Fibroblast of lung (primary cell): ENCODE measurements around the gene MYRF. TPM values are rescaled to one million over a fixed set of nuclear protein-coding genes. Genes with fewer than 3 reads are reported as not detected.

Experiments used
- DNase-seq, 2 donors: peaks; one replicate each; pipeline versions ENCODE4 v3.0.0 to v3.0.0-alpha.2; 2010; ENCODE audit warnings: low read depth in 2 of 2
- H2AFZ ChIP-seq: 2 replicates; pipeline ENCODE4 v1.5.1; 2012; ENCODE audit warnings: low read length, control low read depth, inconsistent platforms
- H3K27ac ChIP-seq: 2 replicates; pipeline ENCODE4 v1.5.1; 2011; ENCODE audit warnings: low read length, control low read depth; ENCODE audit not compliant: insufficient read depth
- H3K27me3 ChIP-seq: 2 replicates; pipeline ENCODE4 v1.5.1; 2011; ENCODE audit warnings: mild to moderate bottlenecking, low read length; ENCODE audit not compliant: control insufficient read depth, insufficient read depth
- H3K36me3 ChIP-seq: 2 replicates; pipeline ENCODE4 v1.5.1; 2011; ENCODE audit warnings: low read length; ENCODE audit not compliant: control insufficient read depth, insufficient read depth
- H3K4me1 ChIP-seq: 2 replicates; pipeline ENCODE4 v1.5.1; 2011; ENCODE audit warnings: low read length; ENCODE audit not compliant: control insufficient read depth, insufficient read depth; ENCODE audit errors: extremely low read depth
- H3K4me2 ChIP-seq: 2 replicates; pipeline ENCODE4 v1.5.1; 2011; ENCODE audit warnings: low read length, control low read depth; ENCODE audit not compliant: insufficient read depth; ENCODE audit errors: extremely low read depth
- H3K4me3 ChIP-seq, 4 experiments: fragments of 200-600 bp in 1 of 4; sonication (generic) in 1 of 4; replicated peaks in 1 of 4; 2 replicates each; pipeline ENCODE4 v1.5.1; 2011 to 2016; ENCODE audit warnings: low read length in 4 of 4, low read depth in 3 of 4, mild to moderate bottlenecking in 3 of 4, control low read depth in 2 of 4, inconsistent platforms in 1 of 4, mixed read lengths in 1 of 4; ENCODE audit not compliant: insufficient read depth in 1 of 4; ENCODE audit errors: control extremely low read depth in 1 of 4
- H3K79me2 ChIP-seq: 2 replicates; pipeline ENCODE4 v1.5.1; 2012; ENCODE audit warnings: mild to moderate bottlenecking, low read length, inconsistent platforms; ENCODE audit not compliant: control insufficient read depth, insufficient read depth
- H3K9ac ChIP-seq: 2 replicates; pipeline ENCODE4 v1.5.1; 2011; ENCODE audit warnings: mild to moderate bottlenecking, low read length, control low read depth; ENCODE audit not compliant: insufficient read depth
- H3K9me3 ChIP-seq: 2 replicates; pipeline ENCODE4 v1.5.1; 2012; ENCODE audit warnings: low read depth, low read length; ENCODE audit not compliant: control insufficient read depth, insufficient read depth
- H4K20me1 ChIP-seq: 2 replicates; pipeline ENCODE4 v1.5.1; 2011; ENCODE audit warnings: low read length; ENCODE audit not compliant: control insufficient read depth, insufficient read depth; ENCODE audit errors: extremely low read depth
- CTCF ChIP-seq, 2 donors: IDR thresholded peaks in 1 of 2; conservative IDR thresholded peaks in 1 of 2; 1 replicate in 1 of 2; 2 replicates in 1 of 2; pipeline ENCODE4 v1.5.1; 2011 to 2012; ENCODE audit warnings: low read length in 2 of 2, control low read depth in 1 of 2, inconsistent platforms in 1 of 2, low read depth in 1 of 2, mild to moderate bottlenecking in 1 of 2
- EZH2 ChIP-seq: IDR thresholded peaks from 2 replicates; pipeline ENCODE4 v1.5.1; 2012; ENCODE audit warnings: low read length, control low read depth, mild to moderate bottlenecking; ENCODE audit errors: missing control alignments
- polyA plus RNA-seq, 2 donors: library from polyadenylated mRNA; depleted of rRNA in 1 of 2; stranded (reverse) in 1 of 2; unstranded in 1 of 2; fragments of >200 nt; gene quantifications; 2 replicates each; pipeline ENCODE4 v1.2.1, GENCODE V29; 2011 to 2012; ENCODE audit warnings: missing spikeins in 1 of 2
- total RNA-seq: library from RNA; depleted of rRNA; stranded (reverse); fragments of >200 nt; gene quantifications from 2 replicates; pipeline ENCODE4 v1.2.1, GENCODE V29; 2014

Gene MYRF
- total and polyA plus RNA-seq, 2 donors (not counting 1 experiment from before 2014, with no cell fraction given) = 0.10 to 0.17 TPM

DNA sequence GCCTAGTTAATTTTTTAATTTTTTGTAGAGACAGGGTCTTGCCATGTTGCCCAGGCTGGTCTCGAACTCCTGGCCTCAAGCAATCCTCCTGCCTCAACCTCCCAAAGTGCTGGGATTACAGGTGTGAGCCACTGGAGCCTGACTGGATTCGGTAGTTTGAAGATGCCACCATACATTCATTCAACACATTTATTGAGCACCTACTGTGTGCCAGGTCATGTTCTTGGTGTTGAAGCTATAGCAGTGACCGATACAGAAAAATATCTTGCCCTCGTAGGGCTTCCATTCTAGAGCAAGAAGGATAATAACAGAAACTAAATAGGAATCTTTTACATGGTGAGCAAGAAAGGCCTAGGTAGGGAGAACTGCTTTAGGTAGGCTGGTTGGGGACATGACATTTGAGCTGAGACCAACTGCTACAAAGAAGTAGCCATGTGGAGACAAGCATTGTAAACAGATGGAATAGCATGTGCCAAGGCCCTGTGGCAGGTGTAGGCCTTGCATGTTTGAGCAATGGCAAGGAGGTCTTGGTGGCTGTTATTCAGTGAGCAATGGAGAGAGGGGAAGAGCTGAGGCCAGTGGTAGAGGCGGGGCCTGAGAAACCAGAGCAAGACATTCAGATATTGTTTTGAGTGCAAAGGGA, 1.7 kb upstream of the MYRF start:
- no peak overlapping the region for H3K4me2 ChIP-seq
- peaks cover 13% of the 10 kb centered on the region for H3K27me3 ChIP-seq
- H3K27ac ChIP-seq = no peak overlapping the region
- no peaks in the 10 kb centered on the region for H3K36me3 ChIP-seq
- no peak overlapping the region for H3K9ac ChIP-seq
- TF ChIP-seq EZH2 (no peak), CTCF (conservative IDR thresholded peaks at IDR 0.05 in 1 of 2, IDR thresholded peaks at IDR 0.05 in 1 of 2; ENCODE audit: low read depth in 1 of 2, low read length in 2 of 2) (no peak)
- H2AFZ ChIP-seq = no peak overlapping the region
- DNase-seq = no peak
- H3K4me1 ChIP-seq = peaks cover 3% of the 10 kb centered on the region
- no peaks in the 10 kb centered on the region for H3K9me3 ChIP-seq
- no peaks in the 10 kb centered on the region for H4K20me1 ChIP-seq
- H3K79me2 ChIP-seq = no peaks in the 10 kb centered on the region
- H3K4me3 ChIP-seq = no peak overlapping the region

GRCh38 chr11:61751384-61751783, 1.1 kb upstream of the MYRF start:
- no peaks in the 10 kb centered on the region for H4K20me1 ChIP-seq
- no peak for DNase-seq
- no peak overlapping the region for H3K4me3 ChIP-seq
- H3K4me2 ChIP-seq = no peak overlapping the region
- no peaks in the 10 kb centered on the region for H3K79me2 ChIP-seq
- no peaks in the 10 kb centered on the region for H3K36me3 ChIP-seq
- no peak overlapping the region for H3K27ac ChIP-seq
- no peak overlapping the region for H3K9ac ChIP-seq
- TF ChIP-seq CTCF (conservative IDR thresholded peaks at IDR 0.05 in 1 of 2, IDR thresholded peaks at IDR 0.05 in 1 of 2; ENCODE audit: low read depth in 1 of 2, low read length in 2 of 2) (no peak), EZH2 (no peak)
- H2AFZ ChIP-seq = no peak overlapping the region
- peaks cover 13% of the 10 kb centered on the region for H3K27me3 ChIP-seq
- H3K4me1 ChIP-seq = peaks cover 3% of the 10 kb centered on the region
- H3K9me3 ChIP-seq = no peaks in the 10 kb centered on the region

DNA sequence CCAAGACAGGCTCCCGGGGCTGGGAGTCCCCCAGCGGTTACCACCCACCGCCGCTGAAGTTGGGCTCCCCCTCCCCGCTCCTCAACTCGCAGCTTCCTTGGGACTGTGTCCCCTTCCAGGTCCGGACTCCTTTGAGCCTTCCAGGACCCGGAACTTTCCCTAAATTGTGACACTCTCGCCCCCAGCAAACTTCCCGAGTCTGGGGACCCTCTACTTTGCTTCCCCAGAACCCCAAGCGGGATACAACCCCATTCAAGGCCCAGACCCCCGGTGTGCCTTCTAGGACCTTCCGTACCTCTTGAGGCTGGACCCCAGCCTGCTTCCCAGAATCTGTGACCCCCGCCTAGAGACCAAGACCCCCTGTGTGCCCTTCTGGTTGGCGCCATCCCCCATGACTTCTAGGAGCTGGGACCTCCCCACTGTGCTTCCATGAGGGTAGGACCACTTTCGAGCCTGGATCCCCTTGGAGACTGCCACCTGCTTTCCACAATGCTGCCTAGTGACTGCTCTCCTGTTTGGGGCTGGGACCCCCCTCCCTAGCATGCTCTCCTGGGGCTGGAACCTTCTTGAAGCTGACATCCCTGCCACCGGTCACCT, 587 bp downstream of the MYRF start:
- DNase-seq = no peak
- Histone ChIP-seq H3K27me3 (peaks cover 13% of the 10 kb centered on the region), H2AFZ (peak overlapping the region; percentile 46), H3K9ac (no peak overlapping the region), H3K27ac (no peak overlapping the region), H3K79me2 (no peaks in the 10 kb centered on the region), H3K4me3 (peak overlapping the region in 2 of 4 experiments; percentile 34 to 35), H3K9me3 (no peaks in the 10 kb centered on the region), H4K20me1 (no peaks in the 10 kb centered on the region), H3K36me3 (no peaks in the 10 kb centered on the region), H3K4me2 (peak overlapping the region; percentile 80), H3K4me1 (peaks cover 3% of the 10 kb centered on the region)
- TF ChIP-seq CTCF (conservative IDR thresholded peaks at IDR 0.05 in 1 of 2, IDR thresholded peaks at IDR 0.05 in 1 of 2; ENCODE audit: low read depth in 1 of 2, low read length in 2 of 2) = no peak
- peak; percentile 59 for TF ChIP-seq EZH2
